ENCODE data around the gene XPO6.

GRCh38 chr16:28086186-28087139, 125.3 kb downstream of the XPO6 start:
- TF ChIP-seq, protein P1, sequence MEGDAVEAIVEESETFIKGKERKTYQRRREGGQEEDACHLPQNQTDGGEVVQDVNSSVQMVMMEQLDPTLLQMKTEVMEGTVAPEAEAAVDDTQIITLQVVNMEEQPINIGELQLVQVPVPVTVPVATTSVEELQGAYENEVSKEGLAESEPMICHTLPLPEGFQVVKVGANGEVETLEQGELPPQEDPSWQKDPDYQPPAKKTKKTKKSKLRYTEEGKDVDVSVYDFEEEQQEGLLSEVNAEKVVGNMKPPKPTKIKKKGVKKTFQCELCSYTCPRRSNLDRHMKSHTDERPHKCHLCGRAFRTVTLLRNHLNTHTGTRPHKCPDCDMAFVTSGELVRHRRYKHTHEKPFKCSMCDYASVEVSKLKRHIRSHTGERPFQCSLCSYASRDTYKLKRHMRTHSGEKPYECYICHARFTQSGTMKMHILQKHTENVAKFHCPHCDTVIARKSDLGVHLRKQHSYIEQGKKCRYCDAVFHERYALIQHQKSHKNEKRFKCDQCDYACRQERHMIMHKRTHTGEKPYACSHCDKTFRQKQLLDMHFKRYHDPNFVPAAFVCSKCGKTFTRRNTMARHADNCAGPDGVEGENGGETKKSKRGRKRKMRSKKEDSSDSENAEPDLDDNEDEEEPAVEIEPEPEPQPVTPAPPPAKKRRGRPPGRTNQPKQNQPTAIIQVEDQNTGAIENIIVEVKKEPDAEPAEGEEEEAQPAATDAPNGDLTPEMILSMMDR (optimal IDR thresholded peaks at IDR 0.05 in 1 of 3, IDR thresholded peaks at IDR 0.05 in 1 of 3, conservative IDR thresholded peaks at IDR 0.05 in 1 of 3; ENCODE audit: extremely low read depth in 1 of 3, insufficient read depth in 2 of 3, low read length in 3 of 3): no peak
- TF ChIP-seq EZH2 (IDR thresholded peaks at IDR 0.05; ENCODE audit: low read length): no peak
